GM19397 (cell line): ENCODE measurements around the gene EMID1.
"Not testable (repeated sequence)": the region's sequence is repeated elsewhere in the genome, so short reads cannot be mapped to it uniquely, and the experiment has no call there.

Source experiments
- ATAC-seq: cut with Tn5 transposase; IDR thresholded peaks from one replicate; pipeline ENCODE4 v1.9.1; 2021; ENCODE audit warnings: mild to moderate bottlenecking, moderate library complexity; ENCODE audit not compliant: unreplicated experiment

The EMID1 gene

GRCh38 chr22:29208879-29209623 is 3.4 kb downstream of the EMID1 start:
- no peak for ATAC-seq

GRCh38 chr22:29209624-29209929 is 3.9 kb downstream of the EMID1 start:
- ATAC-seq = no peak

- ATAC-seq = no peak
These were observed 5.4 kb downstream of the EMID1 start for GRCh38 chr22:29211066-29211465.

GRCh38 chr22:29211466-29211865 is 5.8 kb downstream of the EMID1 start:
- no peak for ATAC-seq

- no peak for ATAC-seq
These were observed 7.0 kb downstream of the EMID1 start for GRCh38 chr22:29212743-29213142.

GRCh38 chr22:29213493-29213892 is 7.8 kb downstream of the EMID1 start:
- no peak for ATAC-seq

GRCh38 chr22:29214232-29214631 is 8.5 kb downstream of the EMID1 start:
- no peak for ATAC-seq

GRCh38 chr22:29215012-29215860 is 9.5 kb downstream of the EMID1 start:
- ATAC-seq = no peak

GRCh38 chr22:29216011-29216872 is 10.5 kb downstream of the EMID1 start:
- no peak for ATAC-seq

GRCh38 chr22:29216873-29217666 is 11.4 kb downstream of the EMID1 start:
- no peak for ATAC-seq

- ATAC-seq = no peak
These were observed 12.4 kb downstream of the EMID1 start for GRCh38 chr22:29217827-29218757.

- no peak for ATAC-seq
These were observed 13.2 kb downstream of the EMID1 start for GRCh38 chr22:29218758-29219408.

- not testable (repeated sequence) for ATAC-seq
These were observed 13.7 kb downstream of the EMID1 start for GRCh38 chr22:29219409-29219782.

- ATAC-seq = no peak
These were observed 14.4 kb downstream of the EMID1 start for GRCh38 chr22:29219881-29220670.

- ATAC-seq = no peak
These were observed 18.6 kb downstream of the EMID1 start for GRCh38 chr22:29224121-29224858.

- ATAC-seq = no peak
These were observed 19.2 kb downstream of the EMID1 start for GRCh38 chr22:29224859-29225410.

GRCh38 chr22:29225422-29226090 is 19.9 kb downstream of the EMID1 start:
- no peak for ATAC-seq
